Measurements from ENCODE around the gene ASRGL1.

- TF ChIP-seq CTCF (IDR thresholded peaks at IDR 0.05) = no peak
- no peak for TF ChIP-seq POLR2AphosphoS5 (IDR thresholded peaks at IDR 0.05)
- TF ChIP-seq POLR2A (IDR thresholded peaks at IDR 0.05) = no peak
These were observed 85.8 kb downstream of the ASRGL1 start for GRCh38 chr11:62423012-62423411.
